HG03039 (cell line): ENCODE results near the gene RRN3.
"Not testable (repeated sequence)": the region's sequence is repeated elsewhere in the genome, so short reads cannot be mapped to it uniquely, and the experiment has no call there.

Source experiments
- ATAC-seq: cut with Tn5 transposase; IDR thresholded peaks from one replicate; pipeline ENCODE4 v1.9.1; 2021; ENCODE audit warnings: mild to moderate bottlenecking, moderate library complexity; ENCODE audit not compliant: unreplicated experiment

The RRN3 gene

GRCh38 chr16:15052747-15053476, 41.2 kb downstream of the RRN3 start:
- no peak for ATAC-seq

GRCh38 chr16:15051387-15051951, 42.6 kb downstream of the RRN3 start:
- ATAC-seq, result no peak

GRCh38 chr16:15050440-15050839, 43.6 kb downstream of the RRN3 start:
- not testable (repeated sequence) for ATAC-seq

- ATAC-seq, result no peak
Measured at GRCh38 chr16:15049581-15050180, 44.4 kb downstream of the RRN3 start.

GRCh38 chr16:15046692-15047376, 47.2 kb downstream of the RRN3 start:
- no peak for ATAC-seq

GRCh38 chr16:15045270-15045669, 48.8 kb downstream of the RRN3 start:
- not testable (repeated sequence) for ATAC-seq

- no peak for ATAC-seq
Measured at GRCh38 chr16:15044286-15044685, 49.8 kb downstream of the RRN3 start.

- no peak for ATAC-seq
Measured at GRCh38 chr16:15043344-15043743, 50.7 kb downstream of the RRN3 start.

- no peak for ATAC-seq
Measured at GRCh38 chr16:15041271-15042004, 52.6 kb downstream of the RRN3 start.

- ATAC-seq, result no peak
Measured at GRCh38 chr16:15038689-15039088, 55.4 kb downstream of the RRN3 start.

- no peak for ATAC-seq
Measured at GRCh38 chr16:15037745-15038144, 56.3 kb downstream of the RRN3 start.

GRCh38 chr16:15037003-15037402, 57.1 kb downstream of the RRN3 start:
- no peak for ATAC-seq

- ATAC-seq, result no peak
Measured at GRCh38 chr16:15035163-15035729, 58.8 kb downstream of the RRN3 start.

- ATAC-seq, result no peak
Measured at GRCh38 chr16:15034266-15035162, 59.6 kb downstream of the RRN3 start.

- ATAC-seq, result no peak
Measured at GRCh38 chr16:15033309-15033707, 60.8 kb downstream of the RRN3 start.

- no peak for ATAC-seq
Measured at GRCh38 chr16:15032547-15033308, 61.3 kb downstream of the RRN3 start.

- ATAC-seq, result no peak
Measured at GRCh38 chr16:15031586-15031985, 62.5 kb downstream of the RRN3 start.

- no peak for ATAC-seq
Measured at GRCh38 chr16:15031179-15031578, 62.9 kb downstream of the RRN3 start.

- ATAC-seq, result not testable (repeated sequence)
Measured at GRCh38 chr16:15029749-15030148, 64.3 kb downstream of the RRN3 start.
